ENCODE results near the gene PLD2. TPM values are rescaled to one million over a fixed set of nuclear protein-coding genes. Genes with fewer than 3 reads are reported as not detected.

PLD2 gene
- total and polyA plus RNA-seq, 10 of the 15 experiments (the other 5 are each of a cell fraction or from before 2014, with no cell fraction given), result 0.71 to 16.5 (median 7.0) TPM

DNA sequence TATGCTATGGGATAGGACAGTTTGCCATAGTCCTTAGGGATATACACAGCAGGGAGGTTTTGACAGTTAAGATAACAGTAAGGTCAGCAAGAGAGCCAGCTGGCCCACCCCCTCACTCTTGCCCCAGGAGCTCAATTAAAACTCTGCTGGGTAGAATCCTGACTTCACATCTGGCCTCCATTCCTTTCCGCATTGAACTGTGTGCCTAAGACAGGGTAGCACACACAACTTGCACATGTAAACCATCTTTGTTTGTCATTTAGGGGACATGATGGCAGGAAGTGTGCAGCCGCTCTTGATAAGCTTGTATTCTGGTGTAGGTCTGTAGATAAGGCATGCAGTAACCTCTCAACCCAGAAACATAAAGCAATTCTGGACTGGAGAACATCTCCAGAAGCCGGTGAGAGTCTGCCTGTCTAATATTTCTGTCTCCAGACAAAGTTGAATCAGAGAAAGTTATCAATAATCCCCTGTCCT, 31.4 kb downstream of the PLD2 start:
- in situ Hi-C loops (cut with MboI), result no loop called here
- ChIA-PET CTCF (interaction anchor here (1.3 kb wide), 1 partner anchor 65 kb away, joined by 3 read pairs; the partner anchor contains the start of gene CHRNE), POLR2A (interaction anchor here (0.6 kb wide), 1 partner anchor 179 kb away, joined by 3 read pairs; no protein-coding TSS in a partner anchor), SMC1A (ENCODE audit: uncharacterized antibody, unreplicated experiment) (no interaction called here), RAD21 (ENCODE audit: unreplicated experiment) (interaction anchor here (0.6 to 0.8 kb wide), 2 partner anchors 106 to 128 kb away, joined by 3 to 4 read pairs; partner anchors contain the start of gene ARRB2)
- FAIRE-seq, result no peak
- Histone ChIP-seq H2AFZ (ENCODE audit: control insufficient read depth, low read depth, low read length) (no peak overlapping the region), H3K79me2 (ENCODE audit: control insufficient read depth, insufficient read depth, low read length) (peaks cover 42% of the 10 kb centered on the region), H3K4me3 (no peak overlapping the region), H4K20me1 (ENCODE audit: control insufficient read depth, insufficient read depth) (peaks cover 9% of the 10 kb centered on the region), H3K27me3 (replicated peaks in 1 of 2; ENCODE audit: control insufficient read depth in 2 of 2, insufficient read depth in 2 of 2, low read length in 1 of 2) (no peaks in the 10 kb centered on the region), H3K36me3 (ENCODE audit: control insufficient read depth in 2 of 2, insufficient read depth in 2 of 2, low read length in 1 of 2) (no peaks in the 10 kb centered on the region; a peak in 2 of 4 replicates), H3K4me1 (ENCODE audit: control insufficient read depth, insufficient read depth, low read length) (peaks cover 29% of the 10 kb centered on the region), H3K4me2 (ENCODE audit: control insufficient read depth, insufficient read depth) (no peak overlapping the region), H3K9ac (ENCODE audit: control insufficient read depth, insufficient read depth, low read length) (no peak overlapping the region), H3K9me3 (replicated peaks; ENCODE audit: control insufficient read depth, insufficient read depth, low read length) (no peaks in the 10 kb centered on the region), H3K27ac (ENCODE audit: control insufficient read depth, insufficient read depth) (no peak overlapping the region)
- ATAC-seq, result no peak
- DNase-seq (ENCODE audit: low read depth, low spot score), result no peak
- intact Hi-C loops (cut with micrococcal nuclease; ENCODE audit: unreplicated experiment), result no loop called here
- TF ChIP-seq, protein P1, sequence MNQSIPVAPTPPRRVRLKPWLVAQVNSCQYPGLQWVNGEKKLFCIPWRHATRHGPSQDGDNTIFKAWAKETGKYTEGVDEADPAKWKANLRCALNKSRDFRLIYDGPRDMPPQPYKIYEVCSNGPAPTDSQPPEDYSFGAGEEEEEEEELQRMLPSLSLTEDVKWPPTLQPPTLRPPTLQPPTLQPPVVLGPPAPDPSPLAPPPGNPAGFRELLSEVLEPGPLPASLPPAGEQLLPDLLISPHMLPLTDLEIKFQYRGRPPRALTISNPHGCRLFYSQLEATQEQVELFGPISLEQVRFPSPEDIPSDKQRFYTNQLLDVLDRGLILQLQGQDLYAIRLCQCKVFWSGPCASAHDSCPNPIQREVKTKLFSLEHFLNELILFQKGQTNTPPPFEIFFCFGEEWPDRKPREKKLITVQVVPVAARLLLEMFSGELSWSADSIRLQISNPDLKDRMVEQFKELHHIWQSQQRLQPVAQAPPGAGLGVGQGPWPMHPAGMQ (IDR thresholded peaks at IDR 0.05; ENCODE audit: borderline replicate concordance), result no peak
- no peak for TF ChIP-seq ASH2L (IDR thresholded peaks at IDR 0.05; ENCODE audit: borderline replicate concordance, low read depth)
- TF ChIP-seq TCF3 (IDR thresholded peaks at IDR 0.05; ENCODE audit: borderline replicate concordance, insufficient read depth, low read depth, low read length), result no peak
- TF ChIP-seq ZNF622 (IDR thresholded peaks at IDR 0.05), result no peak
- BruUV-seq (replicated peaks), result no TSS peak
- WGBS (ENCODE audit: insufficient coverage, insufficient replicate concordance, low lambda C conversion rate, missing lambda C conversion rate), result 100% methylated on average over 3 of the region's 3 CpGs

DNA sequence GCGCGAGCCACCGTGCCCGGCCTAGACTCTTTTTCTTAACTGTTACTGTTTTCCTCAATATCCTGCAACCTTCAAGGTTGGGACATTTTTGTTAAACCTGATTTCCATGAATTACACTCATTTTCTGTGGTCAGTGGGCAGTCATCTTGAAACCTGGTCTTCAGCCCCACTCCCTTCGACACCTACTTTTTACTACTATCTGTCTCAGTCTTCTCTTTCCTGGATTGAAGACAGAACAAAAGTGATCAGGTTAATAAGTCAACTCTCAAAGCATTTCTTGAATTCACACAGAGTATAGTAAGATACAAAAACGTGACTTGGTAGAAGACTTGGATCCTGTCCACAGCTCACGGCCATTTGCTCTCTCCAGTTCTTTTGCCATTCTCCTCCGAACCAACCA, 32.3 kb downstream of the PLD2 start:
- Histone ChIP-seq H3K27me3 (replicated peaks in 1 of 2; ENCODE audit: control insufficient read depth in 2 of 2, insufficient read depth in 2 of 2, low read length in 1 of 2) (no peaks in the 10 kb centered on the region), H4K20me1 (ENCODE audit: control insufficient read depth, insufficient read depth) (peaks cover 9% of the 10 kb centered on the region), H3K9me3 (replicated peaks; ENCODE audit: control insufficient read depth, insufficient read depth, low read length) (no peaks in the 10 kb centered on the region), H3K4me3 (no peak overlapping the region), H3K9ac (ENCODE audit: control insufficient read depth, insufficient read depth, low read length) (no peak overlapping the region), H3K4me2 (ENCODE audit: control insufficient read depth, insufficient read depth) (no peak overlapping the region), H3K27ac (ENCODE audit: control insufficient read depth, insufficient read depth) (no peak overlapping the region), H3K4me1 (ENCODE audit: control insufficient read depth, insufficient read depth, low read length) (peaks cover 29% of the 10 kb centered on the region), H3K36me3 (ENCODE audit: control insufficient read depth in 2 of 2, insufficient read depth in 2 of 2, low read length in 1 of 2) (no peaks in the 10 kb centered on the region; a peak in 2 of 4 replicates), H2AFZ (ENCODE audit: control insufficient read depth, low read depth, low read length) (no peak overlapping the region), H3K79me2 (ENCODE audit: control insufficient read depth, insufficient read depth, low read length) (peaks cover 34% of the 10 kb centered on the region)
- no peak for FAIRE-seq
- TF ChIP-seq RUNX3 (IDR thresholded peaks at IDR 0.05; ENCODE audit: low read length), result peak; percentile 21; the same call in 1 of the 2 replicates
- TF ChIP-seq DPF2 (IDR thresholded peaks at IDR 0.05), result no peak
- intact Hi-C loops (cut with micrococcal nuclease; ENCODE audit: unreplicated experiment), result no loop called here
- ChIA-PET RAD21 (ENCODE audit: unreplicated experiment) (no interaction called here), SMC1A (ENCODE audit: uncharacterized antibody, unreplicated experiment) (no interaction called here), POLR2A (no interaction called here), CTCF (no interaction called here)
- in situ Hi-C loops (cut with MboI), result no loop called here
- WGBS (ENCODE audit: insufficient coverage, insufficient replicate concordance, low lambda C conversion rate, missing lambda C conversion rate), result 73% methylated on average over 7 of the region's 8 CpGs
- DNase-seq (ENCODE audit: low read depth, low spot score), result no peak
- no TSS peak for BruUV-seq (replicated peaks)
- ATAC-seq, result no peak
